Nephron progenitor cell (in vitro differentiated cells): ENCODE measurements around the gene GFI1B.

Source experiments
- DNase-seq: peaks from one replicate; pipeline ENCODE4 v3.0.0; 2021
- H3K27ac Mint-ChIP-seq: 2 replicates; pipeline ENCODE4 v1.8.0; 2021; ENCODE audit warnings: mild to moderate bottlenecking, moderate library complexity, mixed read lengths
- H3K27me3 Mint-ChIP-seq: 2 replicates; pipeline ENCODE4 v1.8.0; 2021; ENCODE audit warnings: mild to moderate bottlenecking, low read depth, mixed read lengths; ENCODE audit not compliant: poor library complexity
- H3K36me3 Mint-ChIP-seq: 2 replicates; pipeline ENCODE4 v1.8.0; 2021; ENCODE audit warnings: low read depth, mixed read lengths
- H3K4me1 Mint-ChIP-seq: 2 replicates; pipeline ENCODE4 v1.8.0; 2021; ENCODE audit warnings: mixed read lengths
- H3K4me3 Mint-ChIP-seq: 2 replicates; pipeline ENCODE4 v1.8.0; 2021; ENCODE audit warnings: mild to moderate bottlenecking, moderate library complexity, mixed read lengths
- H3K9me3 Mint-ChIP-seq: 2 replicates; pipeline ENCODE4 v1.8.0; 2021; ENCODE audit warnings: mild to moderate bottlenecking, moderate library complexity, mixed read lengths
- TF ChIP-seq, protein P1 (sequence below): fragments of 200-600 bp; sonication (generic); IDR thresholded peaks from 2 replicates; pipeline ENCODE4 v1.5.0; 2021; ENCODE audit warnings: antibody characterized with exemption

Gene GFI1B

DNA sequence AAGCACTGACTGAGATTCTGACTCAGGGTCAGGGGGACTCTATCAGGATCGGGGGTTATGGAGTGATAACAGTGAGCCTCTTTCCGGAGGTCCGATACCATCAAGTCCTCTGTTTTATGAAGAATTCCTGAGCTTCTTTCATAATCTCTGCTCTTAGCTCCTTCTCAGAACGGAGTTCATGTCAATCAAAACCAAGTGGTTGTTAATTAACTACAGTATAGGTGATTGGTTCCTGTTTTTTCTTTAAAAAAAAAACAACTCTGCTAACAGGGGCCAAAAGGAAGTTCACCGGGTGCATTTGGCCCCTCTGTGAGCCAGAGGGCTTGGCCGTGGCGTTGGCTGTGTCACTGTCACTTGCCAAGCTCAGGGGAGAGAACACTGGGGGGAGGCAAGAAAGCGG is 4.0 kb downstream of the GFI1B start:
- H3K36me3 Mint-ChIP-seq: no peaks in the 10 kb centered on the region
- no peak overlapping the region for H3K4me3 Mint-ChIP-seq
- peaks cover 24% of the 10 kb centered on the region for H3K4me1 Mint-ChIP-seq
- H3K27ac Mint-ChIP-seq: no peak overlapping the region
- TF ChIP-seq, protein P1, sequence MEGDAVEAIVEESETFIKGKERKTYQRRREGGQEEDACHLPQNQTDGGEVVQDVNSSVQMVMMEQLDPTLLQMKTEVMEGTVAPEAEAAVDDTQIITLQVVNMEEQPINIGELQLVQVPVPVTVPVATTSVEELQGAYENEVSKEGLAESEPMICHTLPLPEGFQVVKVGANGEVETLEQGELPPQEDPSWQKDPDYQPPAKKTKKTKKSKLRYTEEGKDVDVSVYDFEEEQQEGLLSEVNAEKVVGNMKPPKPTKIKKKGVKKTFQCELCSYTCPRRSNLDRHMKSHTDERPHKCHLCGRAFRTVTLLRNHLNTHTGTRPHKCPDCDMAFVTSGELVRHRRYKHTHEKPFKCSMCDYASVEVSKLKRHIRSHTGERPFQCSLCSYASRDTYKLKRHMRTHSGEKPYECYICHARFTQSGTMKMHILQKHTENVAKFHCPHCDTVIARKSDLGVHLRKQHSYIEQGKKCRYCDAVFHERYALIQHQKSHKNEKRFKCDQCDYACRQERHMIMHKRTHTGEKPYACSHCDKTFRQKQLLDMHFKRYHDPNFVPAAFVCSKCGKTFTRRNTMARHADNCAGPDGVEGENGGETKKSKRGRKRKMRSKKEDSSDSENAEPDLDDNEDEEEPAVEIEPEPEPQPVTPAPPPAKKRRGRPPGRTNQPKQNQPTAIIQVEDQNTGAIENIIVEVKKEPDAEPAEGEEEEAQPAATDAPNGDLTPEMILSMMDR: no peak
- no peak for DNase-seq
- peaks cover 70% of the 10 kb centered on the region for H3K27me3 Mint-ChIP-seq
- no peaks in the 10 kb centered on the region for H3K9me3 Mint-ChIP-seq

DNA sequence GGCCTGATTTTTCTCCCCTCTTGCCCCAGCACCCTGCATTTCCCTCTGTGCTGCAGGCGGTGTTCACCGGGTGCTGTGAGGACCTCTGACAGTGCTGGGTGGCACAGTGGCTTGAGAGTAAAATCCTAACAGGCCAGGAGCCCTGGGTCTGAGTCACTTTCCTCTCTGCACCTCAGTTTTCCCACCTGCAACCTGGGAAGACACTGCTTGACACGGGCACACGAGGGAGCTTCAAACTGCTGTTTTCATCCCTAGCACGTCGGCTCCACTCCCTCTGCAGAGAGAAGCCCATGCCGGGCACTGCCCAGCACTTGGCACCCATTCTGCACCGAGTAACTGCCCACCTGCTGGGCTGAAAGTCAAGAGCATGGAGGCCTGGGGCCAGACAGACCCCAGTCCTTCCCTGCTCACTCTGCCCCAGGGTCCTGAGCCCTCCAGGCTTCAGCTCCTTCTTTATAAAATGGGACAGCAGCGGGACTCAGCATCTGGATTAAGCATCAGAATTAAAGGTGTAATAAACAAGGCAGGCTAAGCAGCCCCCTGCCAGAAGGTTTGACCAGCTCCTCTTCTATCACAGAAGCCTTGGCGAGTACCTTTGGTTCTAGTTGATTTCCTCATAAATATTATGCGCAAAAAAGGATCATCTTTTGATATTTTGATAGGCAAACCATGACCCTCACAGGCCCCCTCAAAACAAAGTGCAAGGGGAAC is 5.2 kb downstream of the GFI1B start:
- no peak overlapping the region for H3K27ac Mint-ChIP-seq
- H3K27me3 Mint-ChIP-seq: peaks cover 66% of the 10 kb centered on the region
- H3K9me3 Mint-ChIP-seq: no peaks in the 10 kb centered on the region
- peaks cover 18% of the 10 kb centered on the region for H3K4me1 Mint-ChIP-seq
- TF ChIP-seq, protein P1: no peak
- H3K36me3 Mint-ChIP-seq: no peaks in the 10 kb centered on the region
- no peak for DNase-seq
- H3K4me3 Mint-ChIP-seq: no peak overlapping the region

DNA sequence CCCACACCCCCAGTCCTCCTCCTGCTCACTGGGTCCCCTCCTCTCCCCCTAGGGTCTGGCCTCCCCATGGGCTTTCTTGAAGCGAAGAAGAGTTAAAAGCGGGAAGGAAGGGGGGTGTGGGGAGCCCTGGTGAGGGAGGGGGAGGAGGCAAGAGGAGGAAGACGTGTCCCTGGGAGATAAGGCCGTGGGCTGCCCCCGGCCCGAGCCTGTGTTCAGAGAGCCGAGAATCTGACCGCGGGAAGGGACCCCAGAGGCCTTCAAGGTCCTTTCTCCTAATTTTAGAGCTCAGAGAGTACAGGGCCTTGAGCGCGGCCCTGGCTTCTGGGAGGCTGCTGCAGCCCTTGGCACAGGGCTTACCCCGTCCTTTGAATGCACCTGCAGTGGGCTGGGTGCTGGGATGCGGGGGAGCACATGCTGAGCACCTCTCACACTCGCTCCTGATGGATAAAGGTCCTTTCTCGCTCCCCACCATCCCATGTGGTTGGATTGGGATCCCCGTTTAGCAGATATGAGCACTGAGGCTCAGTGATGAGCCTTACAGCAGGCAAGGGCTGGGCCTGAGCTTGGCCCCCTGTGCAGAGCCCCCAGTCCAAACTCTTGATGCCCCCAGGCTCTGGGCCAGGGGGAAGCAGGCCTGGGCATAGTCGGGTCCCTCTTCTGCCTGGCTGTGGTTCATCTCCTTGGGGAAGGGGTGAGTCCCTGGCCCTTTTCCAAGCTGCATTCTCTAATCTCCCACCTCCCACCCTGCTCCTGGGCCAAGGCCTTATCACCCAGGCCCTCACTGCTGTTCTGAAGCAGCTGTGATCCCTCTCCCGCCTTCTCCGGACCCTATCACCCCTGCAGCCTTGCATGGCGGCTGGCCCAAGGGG is 5.9 kb downstream of the GFI1B start:
- no peak for DNase-seq
- H3K27me3 Mint-ChIP-seq: peaks cover 58% of the 10 kb centered on the region
- peaks cover 15% of the 10 kb centered on the region for H3K4me1 Mint-ChIP-seq
- TF ChIP-seq, protein P1: no peak
- H3K9me3 Mint-ChIP-seq: no peaks in the 10 kb centered on the region
- no peak overlapping the region for H3K27ac Mint-ChIP-seq
- H3K36me3 Mint-ChIP-seq: no peaks in the 10 kb centered on the region
- H3K4me3 Mint-ChIP-seq: no peak overlapping the region

- H3K4me3 Mint-ChIP-seq: no peak overlapping the region
- no peaks in the 10 kb centered on the region for H3K9me3 Mint-ChIP-seq
- no peak overlapping the region for H3K27ac Mint-ChIP-seq
- DNase-seq: no peak
- peaks cover 10% of the 10 kb centered on the region for H3K4me1 Mint-ChIP-seq
- H3K27me3 Mint-ChIP-seq: peaks cover 56% of the 10 kb centered on the region
- no peaks in the 10 kb centered on the region for H3K36me3 Mint-ChIP-seq
- TF ChIP-seq, protein P1: no peak
Measured at GRCh38 chr9:132985071-132985350, 6.5 kb downstream of the GFI1B start.

DNA sequence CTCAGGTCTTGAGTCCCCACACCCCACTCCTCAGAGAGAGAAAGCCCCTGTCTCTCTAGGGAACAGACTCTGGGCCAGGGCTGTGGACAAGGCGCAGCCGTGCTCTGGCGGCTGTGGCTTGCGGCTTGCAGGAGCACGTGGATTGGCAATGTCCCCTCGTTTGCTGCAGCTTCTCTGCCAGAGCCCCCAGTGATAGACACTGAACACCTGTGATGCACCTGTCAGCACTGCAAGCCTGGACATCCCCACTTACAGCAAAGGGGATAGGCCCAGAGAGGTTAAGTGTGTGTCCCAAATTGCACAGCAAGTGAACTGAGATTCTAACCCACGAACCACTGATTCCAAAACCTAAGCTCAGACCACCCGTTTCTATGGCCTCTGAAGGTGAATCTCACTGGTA is 7.0 kb downstream of the GFI1B start:
- H3K4me3 Mint-ChIP-seq: no peak overlapping the region
- peaks cover 10% of the 10 kb centered on the region for H3K4me1 Mint-ChIP-seq

More for the DNA sequence above, 7.0 kb downstream of the GFI1B start:
- DNase-seq: no peak
- no peaks in the 10 kb centered on the region for H3K36me3 Mint-ChIP-seq
- no peak overlapping the region for H3K27ac Mint-ChIP-seq
- TF ChIP-seq, protein P1: no peak
- no peaks in the 10 kb centered on the region for H3K9me3 Mint-ChIP-seq
- H3K27me3 Mint-ChIP-seq: peaks cover 51% of the 10 kb centered on the region
